GM18909 (cell line): ENCODE results near the gene FHAD1.
"Not testable (repeated sequence)": the region's sequence is repeated elsewhere in the genome, so short reads cannot be mapped to it uniquely, and the experiment has no call there.

Source experiments
- ATAC-seq: cut with Tn5 transposase; IDR thresholded peaks from one replicate; pipeline ENCODE4 v1.9.1; 2021; ENCODE audit warnings: mild to moderate bottlenecking; ENCODE audit not compliant: unreplicated experiment, poor library complexity

FHAD1 gene

DNA sequence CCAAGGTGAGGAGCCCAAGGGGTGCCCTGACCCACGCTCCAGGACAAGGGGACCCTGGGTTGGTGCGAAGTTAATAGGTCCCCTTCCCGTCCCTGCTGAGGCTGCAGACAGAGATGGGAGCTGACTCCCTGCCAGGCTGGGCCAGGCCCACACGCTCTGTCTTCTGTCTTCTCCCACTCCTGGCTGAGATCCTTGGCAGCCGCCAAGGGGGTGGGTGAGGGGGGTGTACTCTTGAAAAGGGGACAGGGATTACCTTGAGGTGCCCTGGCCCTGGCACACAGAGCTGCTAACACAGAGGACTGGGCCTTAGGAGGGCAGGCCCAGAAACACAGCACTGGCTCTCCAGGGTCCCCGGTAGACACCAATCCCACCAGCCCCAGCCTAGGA, 180.2 kb downstream of the FHAD1 start:
- no peak for ATAC-seq

DNA sequence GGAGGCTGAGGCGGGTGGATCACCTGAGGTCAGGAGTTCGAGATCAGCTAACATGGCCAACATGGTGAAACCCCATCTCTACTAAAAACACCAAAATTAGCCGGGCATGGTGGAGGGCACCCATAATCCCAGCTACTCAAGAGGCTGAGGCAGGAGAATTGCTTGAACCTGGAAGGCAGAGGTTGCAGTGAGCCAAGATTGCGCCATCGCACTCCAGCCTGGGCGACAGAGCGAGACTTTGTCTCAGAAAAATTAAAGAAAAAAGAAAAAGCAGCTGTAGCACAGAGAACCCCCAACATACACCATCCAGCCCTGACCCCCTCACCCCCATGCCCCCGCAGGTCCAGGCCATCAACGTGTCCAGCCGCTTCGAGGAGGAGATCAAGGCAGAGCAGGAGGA, 181.2 kb downstream of the FHAD1 start:
- not testable (repeated sequence) for ATAC-seq

DNA sequence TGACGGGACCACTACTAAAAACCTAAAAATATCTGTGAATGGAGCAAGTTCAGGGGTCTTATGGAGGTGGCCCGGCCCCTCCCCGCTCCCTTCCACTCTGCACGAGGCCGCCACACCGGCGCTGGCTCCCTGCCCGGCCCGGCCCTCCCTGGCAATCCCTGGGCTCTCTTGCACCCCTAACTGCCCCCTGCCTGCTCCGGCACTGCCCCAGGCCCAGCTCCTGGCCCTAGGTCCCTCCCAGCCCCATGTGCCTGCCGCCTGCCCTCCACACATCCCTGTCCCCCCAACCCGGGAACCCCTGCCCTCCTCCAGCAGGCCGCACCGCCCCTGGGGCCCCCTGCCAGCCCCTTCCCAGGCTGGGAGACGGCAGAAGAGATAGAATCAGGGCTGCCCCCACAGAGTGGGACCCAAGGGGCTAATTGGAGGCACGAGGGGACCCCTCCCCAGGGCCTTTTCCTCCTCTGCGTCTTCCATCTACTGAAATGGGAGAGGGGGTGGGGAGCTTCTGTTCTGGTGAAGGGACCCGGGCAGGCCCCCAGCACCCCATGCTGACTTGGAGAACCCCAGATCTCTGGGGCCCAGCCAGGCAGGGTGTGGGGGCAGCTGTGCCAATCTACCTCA, 181.9 kb downstream of the FHAD1 start:
- ATAC-seq: no peak

DNA sequence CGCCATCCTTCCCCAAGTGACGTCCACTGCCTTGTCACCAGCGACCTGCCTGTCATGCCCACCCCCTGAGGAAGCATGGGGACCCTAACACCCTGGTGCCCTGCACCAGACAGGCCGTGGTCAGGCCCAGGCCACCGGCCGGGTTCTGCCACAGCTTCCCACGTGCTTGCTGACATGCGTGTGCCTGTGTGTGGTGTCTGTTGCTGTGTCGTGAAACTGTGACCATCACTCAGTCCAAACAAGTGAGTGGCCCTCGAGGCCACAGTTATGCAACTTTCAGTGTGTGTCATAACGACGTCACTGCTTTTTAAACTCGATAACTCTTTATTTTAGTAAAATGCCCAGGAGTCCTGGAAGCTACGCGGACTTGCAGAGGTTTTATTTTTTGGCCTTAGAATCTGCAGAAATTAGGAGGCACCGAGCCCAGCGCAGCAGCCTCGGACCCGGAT, 182.7 kb downstream of the FHAD1 start:
- ATAC-seq: no peak

DNA sequence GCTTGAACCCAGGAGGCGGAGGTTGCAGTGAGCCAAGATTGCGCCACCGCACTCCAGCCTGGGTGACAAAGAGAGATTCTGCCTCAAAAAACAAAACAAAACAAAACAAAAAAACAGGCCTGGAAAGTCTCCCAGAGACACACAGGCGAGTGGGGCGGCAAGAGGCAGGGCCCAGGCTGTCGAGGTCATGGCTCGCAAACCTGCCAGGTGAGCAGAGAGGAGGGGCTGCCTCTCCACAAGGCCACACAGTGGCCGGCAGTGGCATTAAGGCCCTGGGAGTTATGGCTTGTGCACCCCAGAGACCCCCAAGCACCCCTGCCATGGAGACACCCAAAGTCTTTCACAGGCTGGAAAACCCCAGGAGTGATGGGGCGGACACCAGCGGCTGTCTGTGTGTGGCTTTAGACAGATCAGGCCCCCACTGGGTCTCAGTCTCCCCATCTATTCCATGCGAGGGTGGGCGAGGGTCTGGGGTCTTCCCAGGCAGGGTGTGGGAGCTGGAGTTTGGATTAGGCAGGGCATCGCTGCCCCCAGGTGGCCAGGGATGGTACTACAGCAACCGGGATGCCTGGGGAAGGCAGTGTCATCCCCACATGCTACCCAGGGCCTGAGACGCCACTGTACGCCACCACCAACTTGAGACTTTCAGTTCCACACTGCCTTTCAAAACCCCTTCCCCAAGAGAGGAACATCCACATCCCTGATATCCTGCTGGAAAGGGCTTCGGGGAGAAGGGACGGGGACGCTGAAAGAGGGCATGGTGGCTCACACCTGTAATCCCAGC, 184.0 kb downstream of the FHAD1 start:
- ATAC-seq: no peak

- ATAC-seq: no peak
These were observed 184.5 kb downstream of the FHAD1 start for GRCh38 chr1:15431571-15431948.

GRCh38 chr1:15432324-15432723, 185.3 kb downstream of the FHAD1 start:
- no peak for ATAC-seq

GRCh38 chr1:15433471-15433870, 186.4 kb downstream of the FHAD1 start:
- no peak for ATAC-seq

DNA sequence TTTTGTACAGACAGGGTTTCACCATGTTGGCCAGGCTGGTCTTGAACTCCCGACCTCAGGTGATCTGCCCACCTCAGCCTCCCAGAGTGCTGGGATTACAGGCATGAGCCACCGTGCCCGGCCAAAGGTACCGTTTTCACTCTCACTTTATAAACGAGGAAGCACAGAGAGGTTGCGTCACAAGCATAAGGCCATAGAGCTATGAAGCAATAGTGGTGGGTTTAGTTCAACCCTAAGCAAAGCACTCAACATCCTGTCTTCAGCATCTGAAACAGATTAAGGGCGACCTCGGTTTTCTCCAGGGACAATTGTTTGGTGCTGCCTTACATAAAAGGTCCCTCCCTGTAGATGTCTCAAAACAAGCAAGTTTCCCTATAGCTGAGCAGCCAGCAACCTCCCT, 187.7 kb downstream of the FHAD1 start:
- ATAC-seq: not testable (repeated sequence)

DNA sequence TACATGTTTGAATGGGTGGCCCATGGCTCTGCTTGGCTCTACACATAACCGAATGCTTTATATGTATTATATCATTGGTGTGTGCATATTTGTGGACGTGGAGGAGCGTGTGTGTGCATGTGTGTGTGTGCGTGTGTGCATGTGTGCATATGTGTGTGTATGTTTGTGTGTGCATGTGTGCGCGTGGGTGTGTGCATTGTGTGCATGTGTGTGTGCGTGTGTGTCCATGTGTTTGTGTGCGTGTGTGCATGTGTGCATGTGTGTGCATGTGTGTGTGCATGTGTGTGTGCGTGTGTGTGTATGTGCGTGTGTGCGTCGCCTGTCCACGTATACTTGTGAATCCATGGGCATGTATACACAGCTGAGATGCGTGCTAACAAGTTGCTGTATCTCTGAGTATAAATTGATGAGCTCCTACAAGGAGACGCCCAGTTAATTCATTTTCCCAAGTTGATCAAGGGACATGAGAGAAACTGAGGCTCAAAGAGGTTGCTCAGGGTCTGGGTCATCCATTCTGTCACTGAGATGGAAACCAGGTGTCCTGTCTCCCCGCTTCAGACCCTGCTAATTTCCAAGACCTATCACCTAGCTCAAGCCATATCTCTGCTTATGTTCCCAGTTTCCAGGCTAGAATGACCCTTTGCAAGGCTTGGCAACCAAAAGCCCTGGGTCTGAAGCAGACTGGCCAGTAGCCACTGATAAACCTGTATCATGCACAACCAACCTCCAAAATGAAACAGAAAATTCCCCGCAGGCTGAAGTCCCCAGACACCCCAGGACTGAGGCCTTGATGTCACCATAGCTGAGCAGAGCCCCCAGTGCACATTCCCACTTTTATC, 188.4 kb downstream of the FHAD1 start:
- ATAC-seq: no peak

DNA sequence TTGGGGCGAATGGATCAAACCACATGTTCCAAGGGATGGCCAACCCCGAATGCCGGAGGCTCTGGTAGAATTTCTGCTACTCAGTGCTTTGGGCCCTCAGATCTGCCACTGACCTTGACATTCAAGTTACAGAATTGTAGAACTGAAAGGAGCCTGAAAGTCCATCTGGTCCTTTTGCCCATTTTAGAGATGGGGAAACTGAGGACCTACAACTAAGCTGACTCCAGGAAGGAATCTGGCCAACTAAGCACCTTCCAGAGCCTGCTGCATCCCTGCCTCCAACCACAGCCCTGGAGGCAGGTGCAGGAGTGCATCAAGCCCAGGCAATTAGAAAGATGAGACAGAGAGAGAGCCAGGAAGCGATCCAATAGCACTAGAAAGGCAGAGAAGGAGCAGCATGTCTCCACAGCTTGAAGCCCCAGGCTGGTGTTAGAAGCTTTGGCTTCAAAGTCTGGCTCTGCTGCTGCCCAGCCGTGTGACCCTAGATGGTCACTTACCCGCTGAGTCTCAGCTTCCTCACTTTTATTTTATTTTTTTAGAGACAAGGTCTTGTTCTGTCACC, 189.9 kb downstream of the FHAD1 start:
- no peak for ATAC-seq

- ATAC-seq: no peak
These were observed 192.3 kb downstream of the FHAD1 start for GRCh38 chr1:15439325-15439724.

DNA sequence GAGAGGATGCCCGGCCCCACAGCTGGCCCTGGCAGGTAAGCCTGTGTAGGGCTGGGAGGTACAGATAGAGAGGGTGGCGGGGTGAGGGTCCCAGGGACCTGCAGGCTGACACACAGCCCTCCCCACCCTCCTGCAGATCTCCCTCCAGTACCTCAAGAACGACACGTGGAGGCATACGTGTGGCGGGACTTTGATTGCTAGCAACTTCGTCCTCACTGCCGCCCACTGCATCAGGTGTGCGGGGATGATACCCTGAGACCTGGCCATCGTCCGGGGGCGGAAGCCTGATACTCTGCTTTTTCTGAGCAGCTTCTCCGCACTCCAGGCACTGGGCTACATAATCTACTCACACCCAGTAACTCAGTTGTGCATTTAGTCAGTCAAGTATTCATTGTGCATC, 193.3 kb downstream of the FHAD1 start:
- ATAC-seq: no peak

GRCh38 chr1:15441247-15441646, 194.2 kb downstream of the FHAD1 start:
- no peak for ATAC-seq

GRCh38 chr1:15442119-15442518, 195.1 kb downstream of the FHAD1 start:
- ATAC-seq: no peak

DNA sequence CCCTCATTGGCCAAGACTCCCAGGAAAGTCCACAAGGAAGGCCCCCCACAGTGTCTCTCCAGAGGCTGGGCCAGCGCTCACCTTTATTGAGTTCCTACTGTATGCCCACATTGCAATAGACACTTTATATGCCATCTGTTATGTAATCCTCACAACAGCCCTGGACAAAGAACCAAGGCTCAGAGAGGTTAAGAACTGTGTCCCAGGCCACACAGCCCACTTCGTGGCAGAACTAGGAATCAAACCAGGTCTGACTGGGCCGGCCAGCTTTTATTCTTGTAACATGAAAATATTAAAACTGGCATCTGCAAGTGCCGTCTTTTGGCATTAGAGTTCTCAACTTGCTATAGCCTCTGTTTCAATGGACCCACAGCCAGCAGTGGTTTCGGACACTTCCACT, 195.7 kb downstream of the FHAD1 start:
- no peak for ATAC-seq

GRCh38 chr1:15443281-15443680, 196.3 kb downstream of the FHAD1 start:
- ATAC-seq: no peak

GRCh38 chr1:15444468-15445389, 197.7 kb downstream of the FHAD1 start:
- ATAC-seq: no peak

- ATAC-seq: no peak
These were observed 198.5 kb downstream of the FHAD1 start for GRCh38 chr1:15445390-15446122.
